ENCODE data around the gene WWTR1.

DNA sequence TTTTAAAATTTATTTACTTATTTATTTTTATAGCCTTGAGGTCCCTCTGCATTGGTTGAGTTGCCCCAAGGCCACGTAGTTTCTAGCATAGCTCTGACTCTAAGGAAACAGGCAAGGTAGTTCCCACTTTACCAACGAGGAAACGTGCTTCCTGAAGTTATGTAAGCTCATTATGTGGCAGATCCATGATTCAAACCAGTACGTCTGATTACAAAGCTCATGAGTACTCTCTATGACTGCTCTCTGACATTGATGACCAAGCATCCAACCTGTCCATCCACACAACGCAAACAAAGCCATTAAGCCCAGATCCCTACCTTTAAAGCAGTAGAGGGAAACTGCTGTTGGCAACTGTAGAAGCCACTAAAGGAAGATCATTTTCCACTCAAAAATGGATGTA lies 25.6 kb downstream of the WWTR1 start:
- TF ChIP-seq, protein P1, sequence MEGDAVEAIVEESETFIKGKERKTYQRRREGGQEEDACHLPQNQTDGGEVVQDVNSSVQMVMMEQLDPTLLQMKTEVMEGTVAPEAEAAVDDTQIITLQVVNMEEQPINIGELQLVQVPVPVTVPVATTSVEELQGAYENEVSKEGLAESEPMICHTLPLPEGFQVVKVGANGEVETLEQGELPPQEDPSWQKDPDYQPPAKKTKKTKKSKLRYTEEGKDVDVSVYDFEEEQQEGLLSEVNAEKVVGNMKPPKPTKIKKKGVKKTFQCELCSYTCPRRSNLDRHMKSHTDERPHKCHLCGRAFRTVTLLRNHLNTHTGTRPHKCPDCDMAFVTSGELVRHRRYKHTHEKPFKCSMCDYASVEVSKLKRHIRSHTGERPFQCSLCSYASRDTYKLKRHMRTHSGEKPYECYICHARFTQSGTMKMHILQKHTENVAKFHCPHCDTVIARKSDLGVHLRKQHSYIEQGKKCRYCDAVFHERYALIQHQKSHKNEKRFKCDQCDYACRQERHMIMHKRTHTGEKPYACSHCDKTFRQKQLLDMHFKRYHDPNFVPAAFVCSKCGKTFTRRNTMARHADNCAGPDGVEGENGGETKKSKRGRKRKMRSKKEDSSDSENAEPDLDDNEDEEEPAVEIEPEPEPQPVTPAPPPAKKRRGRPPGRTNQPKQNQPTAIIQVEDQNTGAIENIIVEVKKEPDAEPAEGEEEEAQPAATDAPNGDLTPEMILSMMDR (optimal IDR thresholded peaks at IDR 0.05 in 1 of 3, IDR thresholded peaks at IDR 0.05 in 1 of 3, conservative IDR thresholded peaks at IDR 0.05 in 1 of 3; ENCODE audit: extremely low read depth in 1 of 3, insufficient read depth in 2 of 3, low read length in 3 of 3) = no peak
- TF ChIP-seq EZH2 (IDR thresholded peaks at IDR 0.05; ENCODE audit: low read length) = no peak
